ENCODE results near the gene MBP.

DNA sequence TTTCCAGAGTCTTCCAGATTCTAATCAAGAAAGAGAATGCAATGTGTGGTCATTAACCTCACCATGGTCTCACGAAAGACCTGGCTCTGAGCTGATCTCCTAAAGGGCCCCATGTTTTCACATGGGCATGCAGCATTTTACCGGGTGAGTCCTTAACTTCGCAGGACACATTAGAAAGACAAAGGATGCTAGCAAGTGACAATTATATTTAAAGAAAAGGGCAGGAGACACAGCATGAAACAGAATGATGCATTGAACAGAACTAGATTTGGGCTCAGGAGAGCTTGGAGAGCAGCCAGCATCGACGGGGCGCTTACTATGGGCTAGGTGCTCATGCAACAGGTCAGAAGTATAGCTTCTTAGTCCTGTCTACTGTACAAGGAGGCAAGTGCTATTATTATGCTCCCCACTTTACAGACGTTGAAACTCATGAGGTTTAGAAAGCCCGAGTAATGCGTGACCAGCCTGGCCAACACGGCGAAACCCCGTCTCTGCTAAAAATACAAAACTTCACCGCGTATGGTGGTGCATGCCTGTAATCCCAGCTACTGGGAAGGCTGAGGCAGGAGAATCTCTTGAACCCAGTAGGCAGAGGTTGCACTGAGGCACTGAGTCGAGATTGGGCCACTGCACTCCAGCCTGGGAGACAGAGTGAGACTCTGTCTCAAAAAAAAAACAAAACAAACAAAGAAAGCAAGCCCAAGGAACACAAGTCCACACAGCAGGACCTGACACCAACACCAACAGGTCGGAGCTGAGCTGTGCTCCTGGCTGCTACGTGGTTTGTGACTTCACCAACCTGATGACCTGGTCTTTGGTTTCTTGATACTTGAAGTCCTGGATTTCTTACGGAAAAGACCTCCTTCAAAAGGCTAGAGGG lies 16.1 kb downstream of the MBP start:
- TF ChIP-seq, protein P1, sequence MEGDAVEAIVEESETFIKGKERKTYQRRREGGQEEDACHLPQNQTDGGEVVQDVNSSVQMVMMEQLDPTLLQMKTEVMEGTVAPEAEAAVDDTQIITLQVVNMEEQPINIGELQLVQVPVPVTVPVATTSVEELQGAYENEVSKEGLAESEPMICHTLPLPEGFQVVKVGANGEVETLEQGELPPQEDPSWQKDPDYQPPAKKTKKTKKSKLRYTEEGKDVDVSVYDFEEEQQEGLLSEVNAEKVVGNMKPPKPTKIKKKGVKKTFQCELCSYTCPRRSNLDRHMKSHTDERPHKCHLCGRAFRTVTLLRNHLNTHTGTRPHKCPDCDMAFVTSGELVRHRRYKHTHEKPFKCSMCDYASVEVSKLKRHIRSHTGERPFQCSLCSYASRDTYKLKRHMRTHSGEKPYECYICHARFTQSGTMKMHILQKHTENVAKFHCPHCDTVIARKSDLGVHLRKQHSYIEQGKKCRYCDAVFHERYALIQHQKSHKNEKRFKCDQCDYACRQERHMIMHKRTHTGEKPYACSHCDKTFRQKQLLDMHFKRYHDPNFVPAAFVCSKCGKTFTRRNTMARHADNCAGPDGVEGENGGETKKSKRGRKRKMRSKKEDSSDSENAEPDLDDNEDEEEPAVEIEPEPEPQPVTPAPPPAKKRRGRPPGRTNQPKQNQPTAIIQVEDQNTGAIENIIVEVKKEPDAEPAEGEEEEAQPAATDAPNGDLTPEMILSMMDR (conservative IDR thresholded peaks at IDR 0.05; ENCODE audit: low read length), result no peak
- no peak for TF ChIP-seq EZH2phosphoT487 (IDR thresholded peaks at IDR 0.05; ENCODE audit: borderline replicate concordance, low read depth, low read length)

Measured in OCI-LY7 (cell line).